HK-2 (cell line): ENCODE data around the gene TK1.

Experiments
- DNase-seq: peaks from one replicate; pipeline ENCODE4 v3.0.0-alpha.2; 2018; ENCODE audit not compliant: unreplicated experiment

Gene TK1

GRCh38 chr17:78219396-78220150 lies 32.7 kb upstream of the TK1 start:
- DNase-seq, result no peak

- DNase-seq, result no peak
Observed at GRCh38 chr17:78214706-78215061, 27.8 kb upstream of the TK1 start.

DNA sequence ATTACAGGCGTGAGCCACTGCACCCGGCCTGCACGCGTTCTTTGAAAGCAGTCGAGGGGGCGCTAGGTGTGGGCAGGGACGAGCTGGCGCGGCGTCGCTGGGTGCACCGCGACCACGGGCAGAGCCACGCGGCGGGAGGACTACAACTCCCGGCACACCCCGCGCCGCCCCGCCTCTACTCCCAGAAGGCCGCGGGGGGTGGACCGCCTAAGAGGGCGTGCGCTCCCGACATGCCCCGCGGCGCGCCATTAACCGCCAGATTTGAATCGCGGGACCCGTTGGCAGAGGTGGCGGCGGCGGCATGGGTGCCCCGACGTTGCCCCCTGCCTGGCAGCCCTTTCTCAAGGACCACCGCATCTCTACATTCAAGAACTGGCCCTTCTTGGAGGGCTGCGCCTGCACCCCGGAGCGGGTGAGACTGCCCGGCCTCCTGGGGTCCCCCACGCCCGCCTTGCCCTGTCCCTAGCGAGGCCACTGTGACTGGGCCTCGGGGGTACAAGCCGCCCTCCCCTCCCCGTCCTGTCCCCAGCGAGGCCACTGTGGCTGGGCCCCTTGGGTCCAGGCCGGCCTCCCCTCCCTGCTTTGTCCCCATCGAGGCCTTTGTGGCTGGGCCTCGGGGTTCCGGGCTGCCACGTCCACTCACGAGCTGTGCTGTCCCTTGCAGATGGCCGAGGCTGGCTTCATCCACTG lies 27.3 kb upstream of the TK1 start, which contains the start of gene BIRC5:
TSS of gene BIRC5 (plus strand) at position 238 of the 690 bp plus-strand sequence. CDS start at position 302, 64 bp downstream.
- DNase-seq, result peak; percentile 86

DNA sequence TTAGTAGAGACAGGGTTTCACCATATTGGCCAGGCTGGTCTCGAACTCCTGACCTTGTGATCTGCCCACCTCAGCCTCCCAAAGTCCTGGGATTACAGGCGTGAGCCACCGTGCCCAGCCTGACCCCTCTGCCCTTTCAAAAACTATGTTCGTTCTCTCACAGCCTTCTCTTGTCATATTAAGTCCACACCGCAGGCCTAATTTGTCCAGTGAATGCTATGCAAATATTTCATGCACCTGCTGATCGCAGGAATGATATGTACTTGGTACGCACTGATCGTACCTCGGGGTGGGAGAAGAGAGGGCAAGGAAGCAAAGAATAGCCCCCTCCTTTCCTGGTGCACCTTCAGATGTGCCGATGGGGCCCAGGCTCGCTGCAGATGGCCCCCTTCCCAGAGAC lies 24.2 kb upstream of the TK1 start:
- no peak for DNase-seq

GRCh38 chr17:78210111-78210510 lies 23.3 kb upstream of the TK1 start:
- DNase-seq, result no peak

DNA sequence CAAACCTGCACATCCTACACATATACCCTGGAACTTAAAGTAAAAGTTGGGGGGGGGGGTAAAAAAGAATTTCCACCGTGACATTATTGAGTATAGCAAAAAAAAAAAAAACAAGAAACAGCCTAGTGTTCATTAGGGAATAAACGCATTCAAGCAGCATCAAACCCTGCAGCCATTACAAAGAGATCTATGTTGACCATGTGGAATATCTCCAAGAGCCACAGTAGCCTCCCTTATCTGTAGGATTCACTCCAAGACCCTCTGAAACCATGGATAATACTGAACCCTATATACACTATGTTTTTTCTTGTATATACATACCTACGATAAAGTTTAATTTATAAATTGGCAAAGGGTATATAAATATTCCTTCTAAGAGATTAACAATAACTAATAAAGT lies 21.6 kb upstream of the TK1 start:
- no peak for DNase-seq

DNA sequence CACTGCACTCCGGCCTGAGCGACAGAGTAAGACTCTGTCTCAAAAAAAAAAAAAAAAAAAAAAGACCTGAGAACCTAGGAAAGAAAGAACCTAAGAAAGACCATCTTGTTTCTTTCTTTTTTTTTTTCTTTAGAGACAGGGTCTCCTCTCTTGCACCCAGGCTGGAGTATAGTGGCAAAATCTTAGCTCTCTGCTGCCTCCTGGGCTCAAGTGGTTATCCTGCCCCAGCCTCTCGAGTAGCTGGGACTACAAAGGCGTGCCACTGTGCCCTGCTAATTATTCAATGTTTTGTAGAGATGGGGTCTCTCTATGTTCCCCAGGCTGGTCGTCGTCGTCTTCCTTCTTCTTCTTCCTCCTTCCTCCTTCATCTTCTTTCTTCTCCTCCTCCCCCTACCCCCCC lies 19.4 kb upstream of the TK1 start:
- DNase-seq, result no peak

GRCh38 chr17:78205124-78205775 lies 18.4 kb upstream of the TK1 start:
- DNase-seq, result no peak

DNA sequence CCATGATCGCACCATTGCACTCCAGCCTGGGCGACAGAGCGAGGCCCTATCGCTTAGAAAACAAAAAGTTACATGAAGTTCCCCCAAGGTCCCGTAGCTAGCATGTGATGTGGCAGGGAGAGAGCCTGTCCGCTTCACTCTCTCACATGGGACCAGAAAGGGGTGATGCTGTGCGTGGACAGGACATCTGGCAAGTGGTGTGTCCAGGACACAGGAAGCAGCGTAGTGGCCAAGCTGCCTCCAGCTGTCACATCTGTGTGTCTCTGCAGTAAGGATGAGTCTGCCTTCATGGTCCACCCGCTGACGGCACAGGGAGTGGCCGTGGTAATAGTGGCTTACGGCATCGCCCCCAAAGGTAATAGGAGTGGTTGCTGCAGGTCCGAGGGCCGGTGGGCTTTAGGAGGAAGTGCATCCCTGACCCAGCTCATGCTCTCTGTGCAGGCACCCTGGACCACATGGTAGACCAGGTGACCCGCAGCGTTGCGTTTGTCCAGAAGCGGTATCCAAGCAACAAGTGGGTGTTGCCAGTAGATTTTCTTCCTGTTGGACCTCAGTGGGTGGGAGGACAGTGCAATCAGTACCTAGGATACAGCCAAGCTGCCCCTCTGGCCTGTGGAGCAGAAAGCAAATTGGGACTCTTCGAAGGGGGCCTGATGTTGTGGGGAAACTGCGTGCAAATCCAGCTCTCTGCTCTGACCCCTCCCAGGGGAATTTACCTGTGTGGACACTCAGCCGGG lies 17.7 kb upstream of the TK1 start:
- DNase-seq, result no peak

- DNase-seq, result no peak
Observed at GRCh38 chr17:78202666-78203065, 15.8 kb upstream of the TK1 start.

DNA sequence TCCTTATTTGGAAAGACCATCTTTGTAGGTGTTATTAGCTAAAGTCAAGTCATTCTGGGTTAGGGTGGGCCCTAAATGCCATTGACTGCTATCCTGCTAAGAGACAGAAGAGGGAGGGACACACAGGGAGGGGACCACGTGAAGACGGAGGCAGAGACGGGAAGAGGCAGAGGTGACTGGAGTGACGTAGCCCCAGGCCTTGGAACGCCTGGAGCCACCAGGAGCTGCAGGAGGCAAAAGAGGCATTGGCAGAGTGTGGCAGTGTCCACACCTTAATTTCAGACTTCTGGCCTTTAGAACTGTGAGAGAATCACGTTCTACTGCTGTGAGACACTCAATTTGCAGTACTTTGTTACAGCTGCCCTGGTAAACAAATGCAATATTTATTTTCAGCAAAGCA lies 13.6 kb upstream of the TK1 start:
- DNase-seq, result no peak

DNA sequence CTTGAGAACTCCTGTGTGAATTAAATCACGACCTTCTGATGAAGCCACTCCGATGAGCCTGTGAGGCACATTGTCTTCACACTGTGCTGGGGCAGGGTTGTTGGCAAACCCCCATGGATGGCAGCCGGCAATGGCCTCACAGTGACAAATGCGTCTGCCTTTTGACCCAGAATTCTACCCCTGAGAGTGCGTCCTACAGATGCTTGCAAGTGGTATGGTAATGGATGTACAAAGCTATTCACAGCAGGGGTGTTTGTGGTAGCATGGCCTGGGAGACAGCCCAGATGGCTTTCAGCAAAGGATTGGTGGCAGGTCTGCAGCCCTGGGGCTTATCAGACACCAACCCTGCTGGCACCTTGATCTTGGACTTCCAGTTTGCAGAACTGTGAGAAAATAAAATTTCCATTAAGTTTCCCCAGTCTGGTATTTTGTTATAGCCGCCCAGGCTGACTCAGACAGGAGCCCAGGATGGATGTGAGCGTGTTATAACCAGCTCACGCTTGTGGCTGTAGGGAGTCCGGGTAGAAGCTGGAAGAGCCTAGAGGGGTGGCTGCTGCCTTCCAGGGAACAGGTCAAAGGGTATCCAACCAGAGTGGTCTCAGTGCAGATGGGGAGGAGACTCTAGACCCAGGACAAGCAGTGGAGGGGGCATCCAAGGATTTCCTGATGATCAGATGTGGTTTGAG lies 10.4 kb upstream of the TK1 start:
- no peak for DNase-seq

GRCh38 chr17:78196716-78197115 lies 9.9 kb upstream of the TK1 start:
- no peak for DNase-seq

DNA sequence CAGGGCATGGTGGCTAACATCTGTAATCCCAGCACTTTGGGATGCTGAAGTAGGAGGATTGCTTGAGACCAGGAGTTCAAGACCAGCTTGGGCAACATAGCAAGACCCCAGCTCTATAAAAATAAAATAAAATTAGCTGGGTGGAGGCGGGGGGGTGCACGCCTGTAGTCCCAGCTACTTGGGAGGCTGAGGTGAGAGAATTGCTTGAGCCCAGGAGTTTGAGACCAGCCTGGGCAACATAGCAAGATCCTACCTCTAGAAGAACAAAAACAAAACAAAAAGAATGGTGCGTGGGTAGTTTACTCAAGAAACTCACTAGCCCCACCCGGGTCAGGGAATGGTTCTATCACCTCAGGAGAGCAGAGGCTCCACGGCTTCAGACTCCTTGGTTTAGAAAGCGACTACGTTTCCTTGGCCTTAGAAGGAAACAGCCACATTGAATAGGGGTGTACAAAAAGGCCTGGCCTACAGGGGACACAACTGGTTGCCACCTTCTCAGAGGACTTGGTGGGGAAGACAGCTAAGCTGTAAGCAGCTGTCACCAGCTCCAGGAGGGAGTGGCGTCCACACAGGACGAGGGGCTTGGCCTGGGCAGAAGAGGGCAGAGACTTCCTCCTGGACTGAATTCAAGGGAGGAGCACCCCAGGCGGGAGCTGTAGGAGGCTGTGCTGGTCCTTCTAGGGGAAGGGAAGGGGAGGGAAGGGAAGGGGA lies 716 bp downstream of the TK1 start:
- peak; percentile 72 for DNase-seq

DNA sequence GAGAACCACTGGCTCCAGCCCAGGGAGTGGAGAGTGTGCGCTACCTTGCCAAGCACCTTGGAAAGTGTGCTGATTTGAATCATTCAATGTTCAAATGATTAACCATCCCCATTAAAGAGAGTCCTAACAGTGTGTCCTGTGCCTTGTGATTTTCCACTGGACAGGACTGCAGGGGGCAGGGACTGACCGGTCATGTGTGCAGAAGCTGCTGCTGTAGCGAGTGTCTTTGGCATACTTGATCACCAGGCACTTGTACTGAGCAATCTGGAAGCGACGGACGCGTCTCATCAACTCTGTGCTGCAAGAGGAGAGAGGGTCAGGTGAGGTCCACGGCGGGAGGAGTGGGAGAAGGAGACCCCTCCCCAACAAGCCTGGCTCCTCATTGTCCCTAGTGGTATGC lies 2.0 kb downstream of the TK1 start:
- peak; percentile 61 for DNase-seq

GRCh38 chr17:78184351-78184750 lies 2.5 kb downstream of the TK1 start:
- DNase-seq, result no peak

- DNase-seq, result no peak
Observed at GRCh38 chr17:78183916-78184315, 2.9 kb downstream of the TK1 start.

- no peak for DNase-seq
Observed at GRCh38 chr17:78182504-78182903, 4.3 kb downstream of the TK1 start.

- no peak for DNase-seq
Observed at GRCh38 chr17:78180508-78180907, 6.3 kb downstream of the TK1 start.

GRCh38 chr17:78180083-78180482 lies 6.8 kb downstream of the TK1 start:
- no peak for DNase-seq

GRCh38 chr17:78179372-78179771 lies 7.5 kb downstream of the TK1 start:
- no peak for DNase-seq
